ENCODE measurements around the gene PEX7. TPM values are rescaled to one million over a fixed set of nuclear protein-coding genes. Genes with fewer than 3 reads are reported as not detected.

PEX7 gene
- total and polyA plus RNA-seq, 2 donors from 2014 or later = 10.6 to 21.3 TPM

- Histone ChIP-seq H3K4me3 (ENCODE audit: low read length in 3 of 3) (no peak overlapping the region), H3K9me3 (ENCODE audit: control insufficient read depth in 2 of 3, insufficient read depth in 1 of 3, low read length in 3 of 3) (no peaks in the 10 kb centered on the region), H3K4me1 (ENCODE audit: control insufficient read depth in 2 of 3, insufficient read depth in 2 of 3, low read depth in 1 of 3, low read length in 3 of 3) (peaks cover 3 to 16% (median 10%) of the 10 kb centered on the region in 3 donors), H3K36me3 (ENCODE audit: control insufficient read depth in 2 of 3, insufficient read depth in 3 of 3, low read length in 3 of 3) (no peaks in the 10 kb centered on the region), H3K9ac (ENCODE audit: low read length in 3 of 3) (no peak overlapping the region), H3K27ac (ENCODE audit: low read depth in 2 of 2, low read length in 2 of 2) (no peak overlapping the region), H3K27me3 (ENCODE audit: control insufficient read depth, insufficient read depth, low read length) (peaks cover 18% of the 10 kb centered on the region)
- intact Hi-C loops (cut with DNase I) = no loop called here
- TF ChIP-seq, protein P1, sequence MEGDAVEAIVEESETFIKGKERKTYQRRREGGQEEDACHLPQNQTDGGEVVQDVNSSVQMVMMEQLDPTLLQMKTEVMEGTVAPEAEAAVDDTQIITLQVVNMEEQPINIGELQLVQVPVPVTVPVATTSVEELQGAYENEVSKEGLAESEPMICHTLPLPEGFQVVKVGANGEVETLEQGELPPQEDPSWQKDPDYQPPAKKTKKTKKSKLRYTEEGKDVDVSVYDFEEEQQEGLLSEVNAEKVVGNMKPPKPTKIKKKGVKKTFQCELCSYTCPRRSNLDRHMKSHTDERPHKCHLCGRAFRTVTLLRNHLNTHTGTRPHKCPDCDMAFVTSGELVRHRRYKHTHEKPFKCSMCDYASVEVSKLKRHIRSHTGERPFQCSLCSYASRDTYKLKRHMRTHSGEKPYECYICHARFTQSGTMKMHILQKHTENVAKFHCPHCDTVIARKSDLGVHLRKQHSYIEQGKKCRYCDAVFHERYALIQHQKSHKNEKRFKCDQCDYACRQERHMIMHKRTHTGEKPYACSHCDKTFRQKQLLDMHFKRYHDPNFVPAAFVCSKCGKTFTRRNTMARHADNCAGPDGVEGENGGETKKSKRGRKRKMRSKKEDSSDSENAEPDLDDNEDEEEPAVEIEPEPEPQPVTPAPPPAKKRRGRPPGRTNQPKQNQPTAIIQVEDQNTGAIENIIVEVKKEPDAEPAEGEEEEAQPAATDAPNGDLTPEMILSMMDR (IDR thresholded peaks at IDR 0.05; ENCODE audit: borderline replicate concordance, extremely low read depth, insufficient read depth) = no peak
- no peak for FAIRE-seq
- DNase-seq = peak in 2 of 5 donors; percentile 4 to 54
These were observed 101.7 kb downstream of the PEX7 start for GRCh38 chr6:136923954-136924673.

GRCh38 chr6:136926383-136926782, 104.0 kb downstream of the PEX7 start:
- Histone ChIP-seq H3K4me3 (ENCODE audit: low read length in 3 of 3) (no peak overlapping the region), H3K9ac (ENCODE audit: low read length in 3 of 3) (no peak overlapping the region), H3K4me1 (ENCODE audit: control insufficient read depth in 2 of 3, insufficient read depth in 2 of 3, low read depth in 1 of 3, low read length in 3 of 3) (peaks cover 0 to 10% (median 0%) of the 10 kb centered on the region in 3 donors), H3K27me3 (ENCODE audit: control insufficient read depth, insufficient read depth, low read length) (no peaks in the 10 kb centered on the region), H3K9me3 (ENCODE audit: control insufficient read depth in 2 of 3, insufficient read depth in 1 of 3, low read length in 3 of 3) (no peaks in the 10 kb centered on the region), H3K36me3 (ENCODE audit: control insufficient read depth in 2 of 3, insufficient read depth in 3 of 3, low read length in 3 of 3) (no peaks in the 10 kb centered on the region), H3K27ac (ENCODE audit: low read depth in 2 of 2, low read length in 2 of 2) (no peak overlapping the region)
- DNase-seq = no peak
- TF ChIP-seq, protein P1 (IDR thresholded peaks at IDR 0.05; ENCODE audit: borderline replicate concordance, extremely low read depth, insufficient read depth) = no peak
- FAIRE-seq = no peak
- intact Hi-C loops (cut with DNase I) = no loop called here

GRCh38 chr6:136927292-136927691, 104.9 kb downstream of the PEX7 start:
- DNase-seq (peak in 1 of 5 donors; percentile 7), FAIRE-seq (no peak)
- H3K27ac ChIP-seq (ENCODE audit: low read depth in 2 of 2, low read length in 2 of 2) = no peak overlapping the region
- intact Hi-C loops (cut with DNase I) = no loop called here
- no peaks in the 10 kb centered on the region for H3K36me3 ChIP-seq (ENCODE audit: control insufficient read depth in 2 of 3, insufficient read depth in 3 of 3, low read length in 3 of 3)
- no peak overlapping the region for H3K4me3 ChIP-seq (ENCODE audit: low read length in 3 of 3)
- H3K27me3 ChIP-seq (ENCODE audit: control insufficient read depth, insufficient read depth, low read length) = no peaks in the 10 kb centered on the region
- TF ChIP-seq, protein P1 (IDR thresholded peaks at IDR 0.05; ENCODE audit: borderline replicate concordance, extremely low read depth, insufficient read depth) = no peak
- H3K4me1 ChIP-seq (ENCODE audit: control insufficient read depth in 2 of 3, insufficient read depth in 2 of 3, low read depth in 1 of 3, low read length in 3 of 3) = peaks cover 0 to 3% (median 0%) of the 10 kb centered on the region in 3 donors
- no peaks in the 10 kb centered on the region for H3K9me3 ChIP-seq (ENCODE audit: control insufficient read depth in 2 of 3, insufficient read depth in 1 of 3, low read length in 3 of 3)
- H3K9ac ChIP-seq (ENCODE audit: low read length in 3 of 3) = no peak overlapping the region

Measured in kidney (tissue), 14 donors.